Measurements from ENCODE around the gene ACO2. TPM values are rescaled to one million over a fixed set of nuclear protein-coding genes. Genes with fewer than 3 reads are reported as not detected.
A peak's percentile ranks its signal among the peaks of the same experiment; 100 is the strongest.
"Not testable (repeated sequence)": the region's sequence is repeated elsewhere in the genome, so short reads cannot be mapped to it uniquely, and the experiment has no call there.

Gene ACO2
- 107 and 122 TPM in 2 replicates for total RNA-seq
- 90.7 TPM for polyA plus RNA-seq (2012)

GRCh38 chr22:41468381-41469217 lies at the start of gene ACO2, which contains the start of gene PHF5A:
ACO2 (plus strand) TSS chr22:41469117; CDS start chr22:41469147, 30 bp downstream.
PHF5A (minus strand) TSS chr22:41468692; CDS start chr22:41468653, 39 bp downstream.
- DNase-seq (ENCODE audit: low read depth): peak; percentile 99

GRCh38 chr22:41425660-41426365 lies 43.1 kb upstream of the ACO2 start:
- peak; percentile 52 for DNase-seq (ENCODE audit: low read depth)

- no peak for DNase-seq (ENCODE audit: low read depth)
These were observed 39.5 kb upstream of the ACO2 start for GRCh38 chr22:41429232-41429950.

- no peak for DNase-seq (ENCODE audit: low read depth)
These were observed 39.0 kb upstream of the ACO2 start for GRCh38 chr22:41429951-41430332.

- DNase-seq (ENCODE audit: low read depth): no peak
These were observed 37.3 kb upstream of the ACO2 start for GRCh38 chr22:41431656-41432055.

- DNase-seq (ENCODE audit: low read depth): not testable (repeated sequence)
These were observed 35.4 kb upstream of the ACO2 start for GRCh38 chr22:41433480-41433879.

- DNase-seq (ENCODE audit: low read depth): not testable (repeated sequence)
These were observed 34.4 kb upstream of the ACO2 start for GRCh38 chr22:41434361-41435003.

GRCh38 chr22:41435560-41435959 lies 33.4 kb upstream of the ACO2 start:
- DNase-seq (ENCODE audit: low read depth): no peak

GRCh38 chr22:41436322-41437113 lies 32.4 kb upstream of the ACO2 start:
- no peak for DNase-seq (ENCODE audit: low read depth)

- no peak for DNase-seq (ENCODE audit: low read depth)
These were observed 31.7 kb upstream of the ACO2 start for GRCh38 chr22:41437198-41437597.

- not testable (repeated sequence) for DNase-seq (ENCODE audit: low read depth)
These were observed 28.4 kb upstream of the ACO2 start for GRCh38 chr22:41440511-41440910.

- no peak for DNase-seq (ENCODE audit: low read depth)
These were observed 26.6 kb upstream of the ACO2 start for GRCh38 chr22:41442240-41442792.

GRCh38 chr22:41444360-41445128 lies 24.4 kb upstream of the ACO2 start:
- peak; percentile 98 for DNase-seq (ENCODE audit: low read depth)

GRCh38 chr22:41445129-41446056 lies 23.5 kb upstream of the ACO2 start:
- peak; percentile 32 for DNase-seq (ENCODE audit: low read depth)

GRCh38 chr22:41446057-41446501 lies 22.8 kb upstream of the ACO2 start:
- peak; percentile 13 for DNase-seq (ENCODE audit: low read depth)

- DNase-seq (ENCODE audit: low read depth): peak; percentile 95
These were observed 22.1 kb upstream of the ACO2 start, which contains the start of gene TOB2 for GRCh38 chr22:41446639-41447434. TOB2 (minus strand) TSS chr22:41446801; CDS start chr22:41437345, 9,456 bp downstream.

All from myocyte (in vitro differentiated cells).